Esophagus squamous epithelium (tissue), 4 donors: ENCODE measurements around the gene OPCML.

Experiments used
- CTCF ChIP-seq, 6 experiments: fragments of 450-650 bp in 4 of 6; fragments of 200-600 bp in 2 of 6; sonication (generic) in 2 of 6; IDR thresholded peaks; one replicate each; pipeline ENCODE4 v1.5.1; 2016 to 2019; ENCODE audit warnings: antibody characterized with exemption in 6 of 6, mild to moderate bottlenecking in 4 of 6, moderate library complexity in 4 of 6
- POLR2A ChIP-seq, 4 donors: fragments of 450-650 bp; IDR thresholded peaks; one replicate each; pipeline ENCODE4 v1.6.1; 2017; ENCODE audit warnings: antibody characterized with exemption in 4 of 4, mild to moderate bottlenecking in 4 of 4, moderate library complexity in 3 of 4

- TF ChIP-seq CTCF (IDR thresholded peaks at IDR 0.05) (no peak), POLR2A (IDR thresholded peaks at IDR 0.05) (no peak)
Measured at GRCh38 chr11:132907651-132908413, 624.5 kb downstream of the OPCML start.
